HG03108 (cell line): ENCODE results near the gene CEP162.
"Not testable (repeated sequence)": the region's sequence is repeated elsewhere in the genome, so short reads cannot be mapped to it uniquely, and the experiment has no call there.

ENCODE experiments used
- ATAC-seq: cut with Tn5 transposase; IDR thresholded peaks from one replicate; pipeline ENCODE4 v1.9.1; 2021; ENCODE audit warnings: moderate library complexity; ENCODE audit not compliant: unreplicated experiment

The CEP162 gene, protein sequence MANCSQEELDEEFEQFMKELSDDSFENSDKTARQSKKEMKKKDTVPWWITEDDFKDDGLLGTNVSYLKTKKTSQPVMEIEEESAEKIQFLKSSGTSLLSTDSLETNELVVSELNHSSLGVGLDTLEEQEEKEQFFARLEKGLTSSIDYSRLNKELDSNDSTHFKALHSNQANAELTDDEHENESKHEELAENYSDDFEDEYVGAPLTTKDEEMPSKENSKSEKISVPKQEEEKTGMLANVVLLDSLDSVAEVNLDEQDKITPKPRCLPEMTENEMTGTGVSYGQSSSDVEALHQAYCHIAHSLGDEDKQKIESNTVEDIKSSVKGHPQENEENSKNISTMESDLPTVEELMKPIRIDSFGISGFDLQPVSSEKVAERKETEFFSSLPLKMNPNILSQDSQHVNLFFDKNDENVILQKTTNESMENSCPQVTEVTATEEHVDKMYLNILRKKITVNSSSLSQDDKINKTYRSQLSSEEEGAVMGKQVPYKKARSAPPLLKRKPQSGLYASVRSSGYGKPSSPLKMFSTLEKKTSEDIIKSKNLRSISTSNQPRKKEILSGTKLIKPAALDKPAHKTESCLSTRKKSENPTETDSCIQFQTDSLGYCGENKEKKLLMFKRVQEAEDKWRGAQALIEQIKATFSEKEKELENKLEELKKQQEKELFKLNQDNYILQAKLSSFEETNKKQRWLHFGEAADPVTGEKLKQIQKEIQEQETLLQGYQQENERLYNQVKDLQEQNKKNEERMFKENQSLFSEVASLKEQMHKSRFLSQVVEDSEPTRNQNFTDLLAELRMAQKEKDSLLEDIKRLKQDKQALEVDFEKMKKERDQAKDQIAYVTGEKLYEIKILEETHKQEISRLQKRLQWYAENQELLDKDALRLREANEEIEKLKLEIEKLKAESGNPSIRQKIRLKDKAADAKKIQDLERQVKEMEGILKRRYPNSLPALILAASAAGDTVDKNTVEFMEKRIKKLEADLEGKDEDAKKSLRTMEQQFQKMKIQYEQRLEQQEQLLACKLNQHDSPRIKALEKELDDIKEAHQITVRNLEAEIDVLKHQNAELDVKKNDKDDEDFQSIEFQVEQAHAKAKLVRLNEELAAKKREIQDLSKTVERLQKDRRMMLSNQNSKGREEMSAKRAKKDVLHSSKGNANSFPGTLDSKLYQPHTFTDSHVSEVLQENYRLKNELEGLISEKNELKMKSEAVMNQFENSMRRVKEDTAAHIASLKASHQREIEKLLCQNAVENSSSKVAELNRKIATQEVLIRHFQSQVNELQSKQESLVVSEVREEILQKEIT (N-terminal part only)

DNA sequence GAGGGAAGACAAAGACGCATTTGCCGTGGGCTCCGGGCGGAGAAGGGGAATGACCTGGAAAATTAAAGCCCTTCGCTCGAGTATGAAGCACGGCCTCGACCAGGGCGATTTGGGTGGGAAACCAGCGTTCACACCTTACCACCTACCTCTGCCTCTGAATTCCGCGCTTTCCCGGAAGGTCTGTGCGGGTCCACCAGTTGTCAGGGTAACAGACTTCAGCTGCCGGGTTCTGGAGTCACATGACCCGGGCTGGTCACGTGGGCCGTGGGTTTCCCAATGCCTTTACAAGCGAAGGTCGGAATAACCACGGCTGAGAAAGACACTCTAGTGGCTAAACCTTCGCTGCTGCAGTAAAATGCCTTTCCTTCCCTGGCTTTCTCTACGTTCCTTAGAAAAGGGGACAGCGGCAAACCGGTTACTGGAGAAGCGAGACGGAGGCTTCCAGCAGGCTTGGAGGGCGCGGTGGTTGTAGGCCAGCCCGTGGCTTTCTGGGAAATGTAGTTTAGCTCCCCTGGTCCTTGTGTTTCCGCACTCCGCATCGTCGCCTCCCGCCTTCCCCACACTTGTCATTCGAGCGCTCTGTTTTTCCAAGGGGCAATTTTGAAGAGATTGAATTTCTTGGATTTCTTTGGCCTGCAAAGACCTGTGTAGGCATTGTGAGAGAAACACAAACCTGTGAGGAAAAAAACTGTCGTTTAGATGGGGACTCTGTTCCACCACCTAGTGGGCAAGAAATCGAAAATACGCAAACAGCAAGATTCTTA, at the start of gene CEP162:
CEP162 (minus strand) TSS at position 210 of the 764 bp plus-strand sequence. CDS start 1,250 bp downstream, outside the sequence.
- peak; percentile 98 for ATAC-seq

DNA sequence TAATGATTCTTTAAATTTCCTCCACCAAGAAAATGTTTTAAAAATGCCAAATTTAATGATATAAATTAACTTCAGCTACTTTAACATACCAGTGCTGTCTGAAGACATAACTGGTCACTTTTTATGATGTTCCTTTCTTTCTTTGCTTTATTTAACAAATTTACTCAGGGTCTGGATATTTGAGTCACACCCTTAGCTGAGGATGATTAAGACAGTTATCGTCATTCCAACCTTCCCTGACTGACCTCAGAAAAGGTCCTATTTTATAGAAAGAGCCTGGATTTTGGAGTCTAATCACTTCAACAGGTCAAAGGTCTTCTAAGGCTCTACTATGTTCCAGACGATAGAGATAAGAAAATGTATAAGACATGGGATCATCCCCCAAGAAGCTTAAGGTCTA, 47.4 kb upstream of the CEP162 start:
- no peak for ATAC-seq

DNA sequence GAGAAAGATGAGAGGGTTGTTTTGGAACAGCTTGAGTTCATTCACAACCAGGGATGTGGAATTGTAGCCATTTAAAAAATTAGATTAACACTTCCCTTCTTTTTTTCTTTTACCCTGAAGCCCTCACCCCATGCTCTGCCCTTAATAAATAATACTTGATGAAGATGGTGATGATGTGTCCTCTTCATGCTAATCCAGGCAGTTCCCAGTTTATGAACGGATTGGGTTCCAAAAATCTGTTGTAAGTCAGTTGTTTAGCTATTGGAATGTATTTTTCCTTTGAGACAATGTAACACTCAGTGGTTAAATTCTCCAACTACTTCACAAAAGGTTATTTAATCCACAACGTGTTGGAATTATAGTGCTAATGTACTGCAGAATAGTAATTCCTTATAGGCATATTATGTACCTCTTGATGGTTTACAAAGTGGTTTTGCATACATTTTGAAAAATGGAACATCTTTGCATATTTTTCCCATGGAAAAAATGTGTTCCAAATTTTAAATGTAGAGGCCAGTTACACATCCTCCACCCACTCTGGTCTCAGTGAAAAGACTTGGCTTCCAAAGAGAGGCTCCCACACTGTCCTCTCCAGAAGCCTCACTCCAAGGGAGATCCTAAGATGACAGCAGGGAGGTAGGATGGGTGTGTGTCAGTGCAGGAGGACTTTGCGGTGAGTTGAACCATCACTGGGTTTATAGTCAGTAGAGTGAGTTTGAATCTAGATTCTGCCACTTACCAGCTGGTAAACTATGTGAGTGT, 45.8 kb upstream of the CEP162 start:
- ATAC-seq, result no peak

DNA sequence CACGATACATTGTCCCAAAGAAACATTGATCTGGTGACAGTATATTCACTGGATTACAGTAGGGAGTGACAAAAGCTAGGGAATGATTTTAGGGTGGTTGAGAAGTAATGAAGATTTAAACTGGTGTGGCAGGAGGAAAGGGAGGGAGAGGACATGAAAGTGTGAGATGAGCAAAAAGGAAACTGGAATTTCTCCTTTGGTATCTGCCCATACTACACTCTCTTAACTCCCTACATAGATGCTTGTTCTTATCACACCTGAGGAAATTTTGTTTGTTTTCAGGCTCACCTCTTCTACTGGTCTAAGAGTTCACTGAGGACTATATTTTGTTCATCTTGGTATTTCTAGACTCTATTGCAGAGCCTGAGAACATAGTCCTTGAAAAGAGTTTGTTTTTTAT, 44.9 kb upstream of the CEP162 start:
- no peak for ATAC-seq

DNA sequence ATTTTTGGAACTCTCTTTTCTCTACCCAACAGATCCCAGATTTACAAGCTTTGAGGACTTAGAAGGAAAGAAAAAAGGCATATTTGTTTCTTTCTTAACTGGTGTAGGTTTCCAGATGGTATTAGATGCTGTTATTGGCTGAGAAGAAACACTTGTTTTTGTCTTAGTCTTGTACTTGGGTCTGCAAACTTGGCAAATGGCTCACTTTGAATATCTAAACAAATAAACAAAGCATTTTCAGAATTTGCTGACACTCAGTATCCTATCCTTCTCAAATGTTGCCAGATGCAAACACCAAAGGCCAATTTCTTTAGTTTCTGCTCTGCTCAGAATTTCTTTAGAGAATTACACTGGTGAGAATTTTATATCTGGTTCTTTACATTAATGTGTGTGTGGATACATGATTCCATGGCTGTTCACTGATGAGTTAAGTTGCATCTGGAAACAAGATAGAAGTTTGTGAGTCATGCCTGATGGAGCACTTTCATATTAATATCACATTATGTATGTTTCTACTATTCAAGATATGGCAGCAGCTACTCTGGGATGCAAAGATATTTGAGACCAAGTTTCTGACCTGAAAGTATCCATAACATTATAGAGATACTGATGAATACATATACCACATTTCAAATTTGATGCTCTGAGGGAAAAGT, 43.7 kb upstream of the CEP162 start:
- ATAC-seq, result no peak

DNA sequence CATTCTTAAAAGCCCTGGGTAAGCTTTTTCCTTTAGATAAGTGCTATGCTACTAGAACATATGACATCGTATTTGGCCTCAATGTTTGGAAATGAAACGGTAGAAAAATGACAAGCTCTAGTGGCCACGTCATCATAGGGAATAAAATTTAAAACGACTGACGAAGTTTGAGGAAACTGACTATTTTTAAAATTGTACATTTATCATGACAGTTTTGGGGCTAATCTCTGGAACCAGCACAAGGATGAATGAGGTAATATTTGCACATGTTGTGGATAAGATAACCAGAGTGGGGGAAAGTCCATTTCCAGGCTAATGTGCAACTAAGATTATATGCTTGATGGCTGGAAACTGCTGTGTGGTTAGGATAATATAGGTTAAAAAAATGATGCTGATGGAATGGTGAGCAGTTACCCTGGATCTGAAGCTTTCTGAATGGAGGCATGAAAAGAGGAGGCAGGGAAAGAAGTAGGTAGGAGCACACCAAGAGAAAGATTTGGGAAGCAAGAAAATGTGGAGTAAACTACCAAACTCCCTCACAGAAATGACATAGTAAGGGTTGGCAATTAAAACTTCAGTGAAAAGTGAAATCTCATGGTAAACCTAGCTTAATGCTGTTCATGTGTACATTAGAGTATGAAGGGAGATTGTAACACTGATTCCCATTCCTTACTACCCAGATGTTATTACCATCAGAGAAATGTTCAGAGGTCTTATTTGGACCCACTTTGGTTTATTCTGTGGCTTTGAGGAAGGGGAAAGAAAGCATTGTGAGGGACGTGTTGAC, 42.7 kb upstream of the CEP162 start:
- ATAC-seq, result no peak

DNA sequence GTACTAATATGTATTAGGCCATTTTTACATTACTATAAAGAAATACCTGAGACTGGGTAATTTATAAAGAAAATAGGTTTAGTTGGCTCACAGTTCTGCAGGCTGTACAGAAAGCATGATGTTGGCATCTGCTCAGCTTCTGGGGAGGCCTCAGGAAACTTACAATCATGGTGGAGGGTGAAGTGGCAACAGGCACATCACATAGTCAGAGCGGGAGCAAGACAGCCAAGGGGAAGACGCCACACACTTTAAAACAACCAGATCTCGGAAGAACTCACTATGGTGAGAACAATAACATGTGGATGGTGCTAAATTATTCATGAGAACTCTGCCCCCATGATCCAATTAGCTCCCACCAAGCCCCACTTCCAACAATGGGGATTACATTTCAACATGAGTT, 41.3 kb upstream of the CEP162 start:
- ATAC-seq, result no peak

DNA sequence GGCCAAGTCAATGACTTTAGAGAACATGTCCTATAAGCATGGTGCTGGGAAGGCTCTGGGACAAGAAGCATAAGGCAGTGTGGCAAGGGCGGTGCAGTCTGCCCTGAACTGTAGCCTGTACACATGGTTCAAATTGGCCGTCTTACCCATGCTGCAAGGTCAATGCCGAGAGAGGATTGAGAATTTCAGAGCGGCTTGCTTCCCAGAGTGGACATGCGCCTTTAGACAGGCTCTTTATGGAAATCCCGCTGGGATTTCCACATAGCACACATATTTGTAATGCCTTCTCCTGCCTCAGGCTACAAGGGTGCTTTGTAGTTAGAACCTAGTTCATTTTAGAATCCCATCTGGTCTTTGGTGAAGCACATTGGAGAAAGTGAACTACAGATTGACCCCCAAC, 36.1 kb upstream of the CEP162 start:
- ATAC-seq, result no peak

DNA sequence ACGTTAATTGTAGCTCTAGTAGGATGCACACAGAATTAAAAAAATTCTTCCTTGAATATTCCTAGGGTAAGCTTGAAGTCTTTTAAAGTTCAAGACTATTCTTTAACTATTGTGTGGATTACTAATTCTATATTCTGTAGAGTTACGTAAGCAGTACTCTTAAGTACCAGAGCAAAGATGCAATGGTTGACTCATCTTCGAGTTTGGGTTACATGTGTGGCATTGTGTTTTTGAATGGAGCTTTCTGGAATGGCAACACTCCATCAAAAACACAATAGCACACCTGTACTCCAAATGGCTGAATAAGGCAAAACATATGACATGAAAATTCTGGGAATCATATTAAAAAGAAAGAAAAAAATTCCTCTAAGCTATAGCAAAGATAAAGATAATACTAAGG, 33.5 kb upstream of the CEP162 start:
- no peak for ATAC-seq

DNA sequence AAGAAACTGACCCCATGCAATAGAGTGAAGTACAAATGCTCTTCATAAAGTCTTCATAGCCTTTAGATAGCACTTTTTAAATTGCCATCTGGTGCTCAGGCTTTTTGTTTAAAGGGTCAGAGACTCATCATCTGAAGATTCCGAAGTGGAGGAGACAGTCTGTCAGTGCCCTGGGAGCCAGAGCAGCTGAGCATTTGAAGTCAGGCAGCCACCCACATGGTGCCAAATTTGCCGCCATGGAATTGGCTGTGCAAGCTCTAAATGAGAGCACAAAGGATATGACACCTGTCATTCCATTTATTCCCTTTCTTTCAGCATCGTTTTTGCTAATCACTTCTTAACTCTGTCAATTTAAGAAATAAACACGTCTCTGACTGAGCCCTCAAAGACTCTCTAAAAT, 32.8 kb upstream of the CEP162 start:
- no peak for ATAC-seq

DNA sequence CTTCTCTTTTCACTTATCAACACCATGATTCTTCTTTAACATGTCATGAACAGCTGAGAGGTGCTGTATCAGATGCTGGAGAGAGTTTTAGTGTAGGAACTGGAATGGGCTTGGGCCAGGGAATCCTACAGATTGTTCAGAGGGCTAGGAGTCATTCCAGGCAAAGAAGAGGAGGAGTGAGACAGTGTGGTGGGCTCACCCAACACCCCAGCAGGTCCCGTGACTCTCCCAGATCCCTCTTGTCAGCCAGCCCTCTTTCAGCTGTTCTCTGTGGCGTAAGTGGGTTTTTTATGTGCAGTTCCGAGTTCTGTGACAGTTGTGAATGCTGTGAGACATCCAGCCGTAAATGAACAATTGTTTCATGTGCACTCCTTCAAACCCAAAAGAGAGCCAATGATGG, 31.4 kb upstream of the CEP162 start:
- no peak for ATAC-seq

DNA sequence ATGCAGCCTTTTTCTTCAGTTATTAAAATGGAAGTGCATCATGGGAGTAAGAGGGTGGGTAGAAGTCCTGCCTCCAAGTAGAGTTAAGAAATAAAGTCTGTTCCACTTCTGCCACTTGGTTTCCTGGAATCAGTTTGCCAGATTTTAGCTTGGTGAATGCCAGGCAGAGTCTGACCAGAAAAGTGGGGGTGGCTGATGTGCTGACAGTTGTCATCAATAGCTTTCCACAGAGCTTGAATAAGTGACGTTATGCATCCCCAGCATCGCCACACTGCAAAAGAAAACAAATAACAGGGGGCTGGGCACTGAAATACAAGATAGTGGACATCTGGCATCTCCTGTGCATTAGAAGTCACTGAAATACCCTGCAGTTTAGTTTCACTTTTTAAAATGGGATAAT, 30.8 kb upstream of the CEP162 start:
- no peak for ATAC-seq

DNA sequence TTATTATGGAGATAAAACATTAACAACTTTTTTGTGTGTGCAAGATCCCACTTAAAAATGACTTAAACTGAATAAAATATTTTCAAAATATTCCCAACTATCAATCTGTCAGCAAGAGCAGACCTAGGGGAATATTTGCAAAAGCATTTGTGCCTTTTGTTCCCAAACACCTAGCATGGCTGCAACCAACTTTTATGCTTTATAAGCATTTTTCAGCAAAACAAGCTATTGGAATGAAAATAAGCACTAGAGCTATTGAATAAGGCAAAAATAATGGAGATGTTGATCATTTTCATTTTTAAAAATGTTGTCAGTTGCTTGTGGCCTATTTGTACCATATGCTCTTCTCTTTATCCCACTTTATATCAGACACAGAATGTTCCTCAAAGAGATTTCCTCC, 28.2 kb upstream of the CEP162 start:
- no peak for ATAC-seq

DNA sequence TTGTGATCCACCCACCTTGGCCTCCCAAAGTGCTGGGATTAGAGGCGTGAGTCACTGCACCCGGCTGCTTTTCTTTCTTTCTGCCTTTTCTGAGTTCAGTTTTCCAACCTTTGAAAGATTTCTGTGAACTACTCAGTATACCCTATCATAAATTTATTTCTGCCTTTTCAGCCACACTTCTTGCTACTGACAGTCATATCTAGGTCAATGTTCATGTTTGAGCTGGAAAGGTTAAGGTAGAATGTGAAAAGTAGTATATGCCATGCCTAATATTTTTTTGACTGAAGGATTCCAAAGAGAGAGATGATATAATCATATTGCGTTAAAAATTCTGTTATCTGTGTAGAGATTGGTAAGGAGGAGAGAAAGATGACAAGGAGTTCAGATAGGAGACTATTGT, 25.9 kb upstream of the CEP162 start:
- ATAC-seq, result no peak

DNA sequence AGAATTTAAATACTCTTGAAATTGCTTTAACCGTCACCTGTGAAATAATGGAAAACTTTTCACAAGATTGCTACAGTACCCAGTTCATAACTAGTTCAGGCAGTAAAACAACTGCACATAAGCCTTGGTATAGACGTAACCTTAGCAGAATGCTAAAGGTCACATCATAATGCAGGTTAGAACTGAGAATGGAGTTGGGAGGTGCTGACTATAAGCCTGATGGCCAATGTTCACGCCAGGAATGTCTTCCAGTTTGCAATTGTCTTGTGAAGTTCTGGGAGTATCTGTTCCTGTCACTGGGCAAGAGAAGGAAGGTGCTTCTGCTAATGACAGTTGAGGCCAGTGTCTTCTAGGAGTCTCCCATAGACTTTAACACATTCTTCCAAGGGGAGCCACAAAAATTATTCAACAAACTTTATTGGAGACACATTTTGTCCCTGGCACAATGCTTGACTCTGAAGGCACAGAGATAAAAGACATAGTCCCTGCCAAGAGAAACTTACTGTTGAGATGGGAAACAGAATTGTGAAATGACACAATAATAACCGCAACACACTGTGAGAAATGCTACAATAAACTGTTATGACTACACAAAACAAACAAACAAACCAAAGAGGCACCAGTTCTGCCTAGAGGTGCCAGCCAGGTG, 24.6 kb upstream of the CEP162 start:
- ATAC-seq, result no peak

DNA sequence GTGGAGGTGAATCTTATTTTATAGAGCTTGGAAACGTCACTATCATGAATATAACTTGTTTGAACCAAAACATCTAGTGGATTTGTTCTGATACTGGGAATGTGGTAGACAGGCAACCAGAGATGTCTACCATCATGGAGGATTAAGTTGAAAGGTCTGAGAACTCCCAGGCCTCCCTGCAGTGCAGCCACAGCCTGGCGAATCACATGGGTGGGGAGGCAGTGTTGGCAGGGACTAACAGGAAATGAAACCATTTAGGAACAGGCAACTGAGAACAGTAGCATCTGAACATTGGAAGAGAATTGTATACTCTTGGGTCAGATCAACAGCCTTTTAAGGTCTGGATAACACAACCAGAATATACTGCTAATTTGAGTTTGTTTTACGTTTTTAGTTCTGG, 22.3 kb upstream of the CEP162 start:
- ATAC-seq, result no peak

DNA sequence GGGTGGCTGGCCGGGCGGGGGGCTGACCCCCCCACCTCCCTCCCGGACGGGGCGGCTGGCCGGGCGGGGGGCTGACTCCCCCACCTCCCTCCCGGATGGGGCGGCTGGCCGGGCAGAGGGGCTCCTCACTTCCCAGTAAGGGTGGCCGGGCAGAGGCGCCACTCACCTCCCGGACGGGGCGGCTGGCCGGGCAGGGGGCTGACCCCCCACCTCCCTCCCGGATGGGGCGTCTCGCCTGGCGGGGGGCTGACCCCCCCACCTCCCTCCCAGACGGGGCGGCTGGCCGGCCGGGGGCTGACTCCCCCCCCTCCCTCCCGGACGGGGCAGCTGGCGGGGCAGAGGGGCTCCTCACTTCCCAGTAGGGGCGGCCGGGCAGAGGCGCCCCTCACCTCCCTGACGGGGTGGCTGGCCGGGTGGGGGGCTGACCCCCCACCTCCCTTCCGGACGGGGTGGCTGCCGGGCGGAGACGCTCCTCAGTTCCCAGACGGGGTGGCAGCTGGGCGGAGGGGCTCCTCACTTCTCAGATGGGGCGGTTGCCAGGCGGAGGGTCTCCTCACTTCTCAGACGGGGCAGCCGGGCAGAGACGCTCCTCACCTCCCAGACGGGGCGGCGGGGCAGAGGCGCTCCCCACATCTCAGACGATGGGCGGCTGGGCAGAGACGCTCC, 17.1 kb upstream of the CEP162 start:
- ATAC-seq, result not testable (repeated sequence)
